ENCODE data around the gene TAF4B.

- TF ChIP-seq, protein P1, sequence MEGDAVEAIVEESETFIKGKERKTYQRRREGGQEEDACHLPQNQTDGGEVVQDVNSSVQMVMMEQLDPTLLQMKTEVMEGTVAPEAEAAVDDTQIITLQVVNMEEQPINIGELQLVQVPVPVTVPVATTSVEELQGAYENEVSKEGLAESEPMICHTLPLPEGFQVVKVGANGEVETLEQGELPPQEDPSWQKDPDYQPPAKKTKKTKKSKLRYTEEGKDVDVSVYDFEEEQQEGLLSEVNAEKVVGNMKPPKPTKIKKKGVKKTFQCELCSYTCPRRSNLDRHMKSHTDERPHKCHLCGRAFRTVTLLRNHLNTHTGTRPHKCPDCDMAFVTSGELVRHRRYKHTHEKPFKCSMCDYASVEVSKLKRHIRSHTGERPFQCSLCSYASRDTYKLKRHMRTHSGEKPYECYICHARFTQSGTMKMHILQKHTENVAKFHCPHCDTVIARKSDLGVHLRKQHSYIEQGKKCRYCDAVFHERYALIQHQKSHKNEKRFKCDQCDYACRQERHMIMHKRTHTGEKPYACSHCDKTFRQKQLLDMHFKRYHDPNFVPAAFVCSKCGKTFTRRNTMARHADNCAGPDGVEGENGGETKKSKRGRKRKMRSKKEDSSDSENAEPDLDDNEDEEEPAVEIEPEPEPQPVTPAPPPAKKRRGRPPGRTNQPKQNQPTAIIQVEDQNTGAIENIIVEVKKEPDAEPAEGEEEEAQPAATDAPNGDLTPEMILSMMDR (IDR thresholded peaks at IDR 0.05), result no peak
- TF ChIP-seq ZNF232 (CRISPR knock-in tag; IDR thresholded peaks at IDR 0.05), result no peak
Observed at GRCh38 chr18:26225022-26225693, 1.1 kb upstream of the TAF4B start.

All from WTC11 (cell line).